BLaER1 treated with 17β-estradiol and CSF1 and Interleukin-3, amounts not matched to agents 10 nM and 100 nM (cell line): ENCODE results near the gene TACC3.

Source experiments
- H3K27ac ChIP-seq, 11 experiments: shearing (Covaris generic); formaldehyde crosslinking; 2 replicates each; pipeline ENCODE4 v1.8.1; 2022
- H3K27me3 ChIP-seq, 11 experiments: shearing (Covaris generic); formaldehyde crosslinking; 2 replicates each; pipeline ENCODE4 v1.8.1; 2022
- H3K36me3 ChIP-seq, 11 experiments: shearing (Covaris generic); formaldehyde crosslinking; 2 replicates each; pipeline ENCODE4 v1.8.1; 2022
- H3K4me1 ChIP-seq, 10 experiments: shearing (Covaris generic); formaldehyde crosslinking; 2 replicates each; pipeline ENCODE4 v1.8.1; 2022
- H3K4me2 ChIP-seq, 11 experiments: shearing (Covaris generic); formaldehyde crosslinking; 2 replicates each; pipeline ENCODE4 v1.8.1; 2022
- H3K4me3 ChIP-seq, 10 experiments: shearing (Covaris generic); formaldehyde crosslinking; 2 replicates each; pipeline ENCODE4 v1.8.1; 2022
- H3K9ac ChIP-seq, 11 experiments: shearing (Covaris generic); formaldehyde crosslinking; 2 replicates each; pipeline ENCODE4 v1.8.1; 2022
- H3K9me3 ChIP-seq, 11 experiments: shearing (Covaris generic); formaldehyde crosslinking; replicated peaks in 1 of 11; 2 replicates each; pipeline ENCODE4 v1.8.1; 2022
- H4K20me1 ChIP-seq, 11 experiments: shearing (Covaris generic); formaldehyde crosslinking; 2 replicates each; pipeline ENCODE4 v1.8.1; 2022
- Cebpa-rat ChIP-seq, 11 experiments: shearing (Covaris generic); IDR thresholded peaks; 2 replicates each; pipeline ENCODE4 v1.8.1; 2022

The TACC3 gene

GRCh38 chr4:1767061-1767769 is 45.9 kb downstream of the TACC3 start:
- no peak for TF ChIP-seq Cebpa-rat (IDR thresholded peaks at IDR 0.05)
- Histone ChIP-seq H3K9ac (peak overlapping the region in 7 of 11 experiments; percentile 52 to 62 (median 59); a peak in 8 of 22 replicates), H3K27me3 (peaks cover 53 to 91% (median 75%) of the 10 kb centered on the region in 11 experiments; a peak in 21 of 22 replicates), H3K27ac (no peak overlapping the region), H4K20me1 (peaks cover 0 to 69% (median 22%) of the 10 kb centered on the region in 11 experiments; a peak in 15 of 22 replicates), H3K36me3 (no peaks in the 10 kb centered on the region), H3K4me3 (peak overlapping the region; percentile 41 to 70 (median 53); a peak in 15 of 20 replicates), H3K4me1 (peaks cover 28 to 68% (median 58%) of the 10 kb centered on the region in 10 experiments), H3K4me2 (peak overlapping the region; percentile 55 to 84 (median 69); a peak in 18 of 22 replicates), H3K9me3 (no peaks in the 10 kb centered on the region)

- H3K9me3 ChIP-seq: no peaks in the 10 kb centered on the region
- TF ChIP-seq Cebpa-rat (IDR thresholded peaks at IDR 0.05): no peak
- H3K4me2 ChIP-seq: peak overlapping the region; percentile 55 to 92 (median 84)
- peaks cover 35 to 74% (median 64%) of the 10 kb centered on the region in 10 experiments for H3K4me1 ChIP-seq
- peak overlapping the region; percentile 41 to 70 (median 53); a peak in 14 of 20 replicates for H3K4me3 ChIP-seq
- H3K36me3 ChIP-seq: no peaks in the 10 kb centered on the region
- H3K27ac ChIP-seq: no peak overlapping the region
- peaks cover 0 to 69% (median 22%) of the 10 kb centered on the region in 11 experiments; a peak in 15 of 22 replicates for H4K20me1 ChIP-seq
- peaks cover 46 to 85% (median 72%) of the 10 kb centered on the region in 11 experiments; a peak in 21 of 22 replicates for H3K27me3 ChIP-seq
- H3K9ac ChIP-seq: peak overlapping the region in 4 of 11 experiments; percentile 21 to 62 (median 46); a peak in 5 of 22 replicates
These were observed 46.5 kb downstream of the TACC3 start for GRCh38 chr4:1767770-1768366.

GRCh38 chr4:1768367-1769034 is 47.2 kb downstream of the TACC3 start:
- H3K9me3 ChIP-seq: no peaks in the 10 kb centered on the region
- no peak for TF ChIP-seq Cebpa-rat (IDR thresholded peaks at IDR 0.05)
- peak overlapping the region; percentile 3 to 92 (median 84); a peak in 19 of 22 replicates for H3K4me2 ChIP-seq
- H3K4me3 ChIP-seq: peak overlapping the region in 3 of 10 experiments; percentile 1 to 31 (median 3); a peak in 1 of 20 replicates
- no peaks in the 10 kb centered on the region for H3K36me3 ChIP-seq
- peaks cover 41 to 79% (median 66%) of the 10 kb centered on the region in 11 experiments; a peak in 21 of 22 replicates for H3K27me3 ChIP-seq
- peak overlapping the region in 4 of 11 experiments; percentile 21 to 31 (median 24); a peak in 6 of 22 replicates for H3K9ac ChIP-seq
- H3K4me1 ChIP-seq: peaks cover 40 to 81% (median 70%) of the 10 kb centered on the region in 10 experiments
- H3K27ac ChIP-seq: no peak overlapping the region
- H4K20me1 ChIP-seq: peaks cover 0 to 69% (median 22%) of the 10 kb centered on the region in 11 experiments; a peak in 15 of 22 replicates

GRCh38 chr4:1769692-1770091 is 48.4 kb downstream of the TACC3 start:
- no peak overlapping the region for H3K27ac ChIP-seq
- peaks cover 36 to 87% (median 77%) of the 10 kb centered on the region in 10 experiments for H3K4me1 ChIP-seq
- 0 out of 22 replicates have a peak overlapping the region, but pooled peaks of 2 of the 11 experiments have one; percentile 21 to 31 for H3K9ac ChIP-seq
- no peak overlapping the region for H3K4me3 ChIP-seq
- no peaks in the 10 kb centered on the region for H3K9me3 ChIP-seq
- peaks cover 0 to 63% (median 22%) of the 10 kb centered on the region in 11 experiments; a peak in 15 of 22 replicates for H4K20me1 ChIP-seq
- H3K27me3 ChIP-seq: peaks cover 30 to 67% (median 54%) of the 10 kb centered on the region in 11 experiments; a peak in 20 of 22 replicates
- no peaks in the 10 kb centered on the region for H3K36me3 ChIP-seq
- peak overlapping the region in 9 of 11 experiments; percentile 78 to 92 (median 84); a peak in 17 of 22 replicates for H3K4me2 ChIP-seq
- TF ChIP-seq Cebpa-rat (IDR thresholded peaks at IDR 0.05): no peak

- Histone ChIP-seq H4K20me1 (peaks cover 0 to 58% (median 22%) of the 10 kb centered on the region in 11 experiments; a peak in 15 of 22 replicates), H3K4me3 (no peak overlapping the region), H3K36me3 (no peaks in the 10 kb centered on the region), H3K4me2 (peak overlapping the region in 9 of 11 experiments; percentile 78 to 92 (median 84); a peak in 16 of 22 replicates), H3K27ac (no peak overlapping the region), H3K9me3 (no peaks in the 10 kb centered on the region), H3K4me1 (peaks cover 37 to 90% (median 82%) of the 10 kb centered on the region in 10 experiments), H3K9ac (no peak overlapping the region), H3K27me3 (peaks cover 26 to 62% (median 48%) of the 10 kb centered on the region in 11 experiments; a peak in 20 of 22 replicates)
- TF ChIP-seq Cebpa-rat (IDR thresholded peaks at IDR 0.05): no peak
These were observed 48.9 kb downstream of the TACC3 start for GRCh38 chr4:1770245-1770644.

GRCh38 chr4:1770791-1771231 is 49.5 kb downstream of the TACC3 start:
- H3K27ac ChIP-seq: no peak overlapping the region
- H3K9me3 ChIP-seq: no peaks in the 10 kb centered on the region
- H3K4me3 ChIP-seq: no peak overlapping the region
- peaks cover 0 to 57% (median 19%) of the 10 kb centered on the region in 11 experiments; a peak in 15 of 22 replicates for H4K20me1 ChIP-seq
- H3K36me3 ChIP-seq: no peaks in the 10 kb centered on the region
- peak overlapping the region; percentile 69 to 92 (median 84); a peak in 21 of 22 replicates for H3K4me2 ChIP-seq
- peaks cover 24 to 56% (median 43%) of the 10 kb centered on the region in 11 experiments; a peak in 20 of 22 replicates for H3K27me3 ChIP-seq
- TF ChIP-seq Cebpa-rat (IDR thresholded peaks at IDR 0.05): no peak
- peak overlapping the region in 3 of 11 experiments; percentile 32 to 49 (median 41); a peak in 1 of 22 replicates for H3K9ac ChIP-seq
- peaks cover 42 to 90% (median 88%) of the 10 kb centered on the region in 10 experiments for H3K4me1 ChIP-seq

GRCh38 chr4:1771555-1772305 is 50.4 kb downstream of the TACC3 start:
- Histone ChIP-seq H3K4me3 (no peak overlapping the region; a peak in 1 of 20 replicates), H3K9ac (peak overlapping the region in 6 of 11 experiments; percentile 10 to 54 (median 28); a peak in 5 of 22 replicates), H3K27ac (no peak overlapping the region), H3K27me3 (peaks cover 24 to 47% (median 34%) of the 10 kb centered on the region in 11 experiments; a peak in 20 of 22 replicates), H4K20me1 (peaks cover 0 to 47% (median 19%) of the 10 kb centered on the region in 11 experiments; a peak in 15 of 22 replicates), H3K9me3 (no peaks in the 10 kb centered on the region), H3K4me1 (peaks cover 52 to 90% (median 89%) of the 10 kb centered on the region in 10 experiments), H3K4me2 (peak overlapping the region; percentile 69 to 92 (median 84)), H3K36me3 (no peaks in the 10 kb centered on the region)
- TF ChIP-seq Cebpa-rat (IDR thresholded peaks at IDR 0.05): no peak
